ENCODE measurements around the gene NKD1. TPM values are rescaled to one million over a fixed set of nuclear protein-coding genes. Genes with fewer than 3 reads are reported as not detected.
"Not testable (repeated sequence)": the region's sequence is repeated elsewhere in the genome, so short reads cannot be mapped to it uniquely, and the experiment has no call there.

The NKD1 gene
- under 1 TPM; 0.26 to 0.44 TPM for total RNA-seq

GRCh38 chr16:50548125-50548908 lies at the start of gene NKD1:
Gene NKD1 (plus strand): TSS chr16:50548396. CDS start chr16:50548554, 158 bp downstream.
- ChIA-PET POLR2A (no interaction called here), CTCF (interaction anchor here (1.3 to 2.2 kb wide), 2 partner anchors 117 to 258 kb away, joined by 5 to 7 read pairs; no protein-coding TSS in a partner anchor)
- ATAC-seq (peak; percentile 78), DNase-seq (peak; percentile 69)
- Mint-ChIP-seq H3K9me3 (ENCODE audit: insufficient read depth) (peaks cover 6% of the 10 kb centered on the region), H3K4me1 (ENCODE audit: low read depth) (peaks cover 11% of the 10 kb centered on the region), H3K36me3 (ENCODE audit: low read depth) (peaks cover 7% of the 10 kb centered on the region), H3K4me3 (peak within 1 kb of the TSS; percentile 77), H3K27me3 (ENCODE audit: low read depth) (peaks cover 65% of the 10 kb centered on the region), H3K27ac (peak within 1 kb of the TSS; percentile 68)

GRCh38 chr16:50498431-50499155 lies 49.6 kb upstream of the NKD1 start:
- Mint-ChIP-seq H3K27ac (no peak overlapping the region), H3K4me3 (no peak overlapping the region), H3K36me3 (ENCODE audit: low read depth) (no peaks in the 10 kb centered on the region), H3K4me1 (ENCODE audit: low read depth) (no peaks in the 10 kb centered on the region), H3K9me3 (ENCODE audit: insufficient read depth) (no peaks in the 10 kb centered on the region), H3K27me3 (ENCODE audit: low read depth) (no peaks in the 10 kb centered on the region)
- ATAC-seq (no peak), DNase-seq (no peak)
- CTCF ChIA-PET = interaction anchor here (1.5 kb wide), 1 partner anchor 308 kb away, joined by 3 read pairs; no protein-coding TSS in a partner anchor
- POLR2A ChIA-PET = no interaction called here

- CTCF ChIA-PET = interaction anchor here (1.5 kb wide), 1 partner anchor 307 kb away, joined by 3 read pairs; no protein-coding TSS in a partner anchor
- no peak overlapping the region for H3K27ac Mint-ChIP-seq
- POLR2A ChIA-PET = no interaction called here
- H3K4me3 Mint-ChIP-seq = no peak overlapping the region
- H3K36me3 Mint-ChIP-seq (ENCODE audit: low read depth) = no peaks in the 10 kb centered on the region
- DNase-seq (no peak), ATAC-seq (no peak)
- no peaks in the 10 kb centered on the region for H3K27me3 Mint-ChIP-seq (ENCODE audit: low read depth)
- no peaks in the 10 kb centered on the region for H3K9me3 Mint-ChIP-seq (ENCODE audit: insufficient read depth)
- H3K4me1 Mint-ChIP-seq (ENCODE audit: low read depth) = no peaks in the 10 kb centered on the region
Measured at GRCh38 chr16:50499254-50499653, 48.9 kb upstream of the NKD1 start.

GRCh38 chr16:50500171-50500874 lies 47.9 kb upstream of the NKD1 start:
- no peak for ATAC-seq
- ChIA-PET POLR2A (no interaction called here), CTCF (no interaction called here)
- Mint-ChIP-seq H3K27me3 (ENCODE audit: low read depth) (no peaks in the 10 kb centered on the region), H3K36me3 (ENCODE audit: low read depth) (no peaks in the 10 kb centered on the region), H3K4me3 (no peak overlapping the region), H3K4me1 (ENCODE audit: low read depth) (no peaks in the 10 kb centered on the region), H3K27ac (no peak overlapping the region), H3K9me3 (ENCODE audit: insufficient read depth) (no peaks in the 10 kb centered on the region)
- no peak for DNase-seq

GRCh38 chr16:50501251-50501650 lies 46.9 kb upstream of the NKD1 start:
- ATAC-seq = no peak
- H3K27ac Mint-ChIP-seq = no peak overlapping the region
- no peak for DNase-seq
- H3K4me3 Mint-ChIP-seq = no peak overlapping the region
- H3K9me3 Mint-ChIP-seq (ENCODE audit: insufficient read depth) = no peaks in the 10 kb centered on the region
- CTCF ChIA-PET = interaction anchor here (0.9 kb wide), 2 partner anchors 9 to 305 kb away, joined by 3 read pairs; no protein-coding TSS in a partner anchor
- POLR2A ChIA-PET = no interaction called here
- no peaks in the 10 kb centered on the region for H3K4me1 Mint-ChIP-seq (ENCODE audit: low read depth)
- H3K36me3 Mint-ChIP-seq (ENCODE audit: low read depth) = no peaks in the 10 kb centered on the region
- no peaks in the 10 kb centered on the region for H3K27me3 Mint-ChIP-seq (ENCODE audit: low read depth)

GRCh38 chr16:50501986-50502615 lies 46.1 kb upstream of the NKD1 start:
- H3K27me3 Mint-ChIP-seq (ENCODE audit: low read depth) = no peaks in the 10 kb centered on the region
- POLR2A ChIA-PET = no interaction called here
- CTCF ChIA-PET = interaction anchor here (0.9 kb wide), 2 partner anchors 9 to 304 kb away, joined by 3 read pairs; no protein-coding TSS in a partner anchor
- H3K9me3 Mint-ChIP-seq (ENCODE audit: insufficient read depth) = no peaks in the 10 kb centered on the region
- no peak overlapping the region for H3K4me3 Mint-ChIP-seq
- H3K27ac Mint-ChIP-seq = no peak overlapping the region
- H3K36me3 Mint-ChIP-seq (ENCODE audit: low read depth) = no peaks in the 10 kb centered on the region
- ATAC-seq = no peak
- no peaks in the 10 kb centered on the region for H3K4me1 Mint-ChIP-seq (ENCODE audit: low read depth)
- DNase-seq = no peak

GRCh38 chr16:50502616-50503011 lies 45.6 kb upstream of the NKD1 start:
- Mint-ChIP-seq H3K9me3 (ENCODE audit: insufficient read depth) (no peaks in the 10 kb centered on the region), H3K27ac (no peak overlapping the region), H3K36me3 (ENCODE audit: low read depth) (no peaks in the 10 kb centered on the region), H3K27me3 (ENCODE audit: low read depth) (no peaks in the 10 kb centered on the region), H3K4me1 (ENCODE audit: low read depth) (no peaks in the 10 kb centered on the region), H3K4me3 (no peak overlapping the region)
- no peak for DNase-seq
- ChIA-PET CTCF (no interaction called here), POLR2A (no interaction called here)
- no peak for ATAC-seq

- H3K27me3 Mint-ChIP-seq (ENCODE audit: low read depth); H3K9me3 Mint-ChIP-seq (ENCODE audit: insufficient read depth); POLR2A ChIA-PET; H3K4me3 Mint-ChIP-seq; CTCF ChIA-PET; H3K4me1 Mint-ChIP-seq (ENCODE audit: low read depth); ATAC-seq; H3K36me3 Mint-ChIP-seq (ENCODE audit: low read depth); H3K27ac Mint-ChIP-seq; DNase-seq: not testable (repeated sequence)
Measured at GRCh38 chr16:50503868-50504531, 44.2 kb upstream of the NKD1 start.

- ChIA-PET POLR2A (no interaction called here), CTCF (interaction anchor here (1.9 kb wide), 1 partner anchor 11 kb away, joined by 4 read pairs; no protein-coding TSS in a partner anchor)
- no peaks in the 10 kb centered on the region for H3K4me1 Mint-ChIP-seq (ENCODE audit: low read depth)
- no peak for ATAC-seq
- H3K27me3 Mint-ChIP-seq (ENCODE audit: low read depth) = peaks cover 4% of the 10 kb centered on the region
- H3K9me3 Mint-ChIP-seq (ENCODE audit: insufficient read depth) = no peaks in the 10 kb centered on the region
- no peak for DNase-seq
- H3K36me3 Mint-ChIP-seq (ENCODE audit: low read depth) = no peaks in the 10 kb centered on the region
- no peak overlapping the region for H3K27ac Mint-ChIP-seq
- no peak overlapping the region for H3K4me3 Mint-ChIP-seq
Measured at GRCh38 chr16:50505115-50505514, 43.1 kb upstream of the NKD1 start.

GRCh38 chr16:50505714-50506542 lies 42.3 kb upstream of the NKD1 start:
- Mint-ChIP-seq H3K36me3 (ENCODE audit: low read depth) (no peaks in the 10 kb centered on the region), H3K4me3 (no peak overlapping the region), H3K27ac (no peak overlapping the region), H3K9me3 (ENCODE audit: insufficient read depth) (no peaks in the 10 kb centered on the region), H3K27me3 (ENCODE audit: low read depth) (peaks cover 4% of the 10 kb centered on the region), H3K4me1 (ENCODE audit: low read depth) (no peaks in the 10 kb centered on the region)
- ATAC-seq (no peak), DNase-seq (no peak)
- ChIA-PET POLR2A (no interaction called here), CTCF (interaction anchor here (1.9 kb wide), 1 partner anchor 11 kb away, joined by 4 read pairs; no protein-coding TSS in a partner anchor)

Data from activated CD8-positive, alpha-beta T cell treated with anti-CD3 and anti-CD28 coated beads, Interleukin-2, amount 10 ng/mL, durations not matched to agents 7 days and 5 days (primary cell).